CD4-positive, alpha-beta T cell treated with Interleukin-12 subunit alpha and Interleukin-12 subunit beta, for 1 hour (primary cell): ENCODE results near the gene RNF144B.
"Not testable (repeated sequence)": the region's sequence is repeated elsewhere in the genome, so short reads cannot be mapped to it uniquely, and the experiment has no call there.

Source experiments
- DNase-seq: peaks from one replicate; pipeline ENCODE4 v3.0.0-alpha.2; 2020

RNF144B gene

GRCh38 chr6:18380158-18380836 is 6.9 kb upstream of the RNF144B start:
- no peak for DNase-seq

- DNase-seq = no peak
These were observed 6.3 kb upstream of the RNF144B start for GRCh38 chr6:18380851-18381250.

- DNase-seq = no peak
These were observed 3.7 kb upstream of the RNF144B start for GRCh38 chr6:18383441-18383840.

GRCh38 chr6:18384621-18385020 is 2.5 kb upstream of the RNF144B start:
- DNase-seq = no peak

- no peak for DNase-seq
These were observed 713 bp upstream of the RNF144B start for GRCh38 chr6:18386298-18386976.

- DNase-seq = no peak
These were observed 1.1 kb downstream of the RNF144B start for GRCh38 chr6:18388271-18388670.

- DNase-seq = no peak
These were observed 1.8 kb downstream of the RNF144B start for GRCh38 chr6:18388942-18389341.

GRCh38 chr6:18389479-18389878 is 2.3 kb downstream of the RNF144B start:
- no peak for DNase-seq

GRCh38 chr6:18390476-18390875 is 3.3 kb downstream of the RNF144B start:
- no peak for DNase-seq

- DNase-seq = no peak
These were observed 3.9 kb downstream of the RNF144B start for GRCh38 chr6:18391023-18391422.

- no peak for DNase-seq
These were observed 5.3 kb downstream of the RNF144B start for GRCh38 chr6:18392346-18392877.

- DNase-seq = no peak
These were observed 6.5 kb downstream of the RNF144B start for GRCh38 chr6:18393698-18394097.

GRCh38 chr6:18395177-18395855 is 8.2 kb downstream of the RNF144B start:
- DNase-seq = no peak

- no peak for DNase-seq
These were observed 8.7 kb downstream of the RNF144B start for GRCh38 chr6:18395856-18396197.

GRCh38 chr6:18397701-18398100 is 10.6 kb downstream of the RNF144B start:
- no peak for DNase-seq

GRCh38 chr6:18398225-18398624 is 11.1 kb downstream of the RNF144B start:
- DNase-seq = not testable (repeated sequence)

- no peak for DNase-seq
These were observed 13.8 kb downstream of the RNF144B start for GRCh38 chr6:18400831-18401446.

GRCh38 chr6:18404965-18405364 is 17.8 kb downstream of the RNF144B start:
- not testable (repeated sequence) for DNase-seq

- no peak for DNase-seq
These were observed 18.5 kb downstream of the RNF144B start for GRCh38 chr6:18405477-18406293.

GRCh38 chr6:18406955-18407749 is 20.0 kb downstream of the RNF144B start:
- no peak for DNase-seq

- DNase-seq = not testable (repeated sequence)
These were observed 22.5 kb downstream of the RNF144B start for GRCh38 chr6:18409602-18410001.

GRCh38 chr6:18410412-18410811 is 23.3 kb downstream of the RNF144B start:
- no peak for DNase-seq
